Measurements from ENCODE around the gene TANGO2.

TANGO2 gene

DNA sequence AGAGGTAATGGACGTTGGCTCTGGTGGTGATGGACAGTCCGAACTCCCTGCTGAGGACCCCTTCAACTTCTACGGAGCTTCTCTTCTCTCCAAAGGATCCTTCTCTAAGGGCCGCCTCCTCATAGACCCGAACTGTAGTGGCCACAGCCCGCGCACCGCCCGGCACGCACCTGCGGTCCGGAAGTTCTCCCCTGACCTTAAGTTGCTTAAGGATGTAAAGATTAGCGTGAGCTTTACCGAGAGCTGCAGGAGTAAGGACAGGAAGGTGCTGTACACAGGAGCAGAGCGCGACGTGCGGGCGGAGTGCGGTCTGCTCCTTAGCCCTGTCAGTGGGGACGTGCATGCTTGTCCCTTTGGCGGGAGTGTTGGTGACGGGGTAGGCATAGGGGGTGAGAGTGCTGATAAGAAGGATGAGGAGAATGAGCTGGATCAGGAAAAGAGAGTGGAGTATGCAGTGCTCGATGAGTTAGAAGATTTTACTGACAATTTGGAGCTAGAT lies 65.2 kb downstream of the TANGO2 start:
- no peak for DNase-seq (ENCODE audit: low read depth in 3 of 3)

DNA sequence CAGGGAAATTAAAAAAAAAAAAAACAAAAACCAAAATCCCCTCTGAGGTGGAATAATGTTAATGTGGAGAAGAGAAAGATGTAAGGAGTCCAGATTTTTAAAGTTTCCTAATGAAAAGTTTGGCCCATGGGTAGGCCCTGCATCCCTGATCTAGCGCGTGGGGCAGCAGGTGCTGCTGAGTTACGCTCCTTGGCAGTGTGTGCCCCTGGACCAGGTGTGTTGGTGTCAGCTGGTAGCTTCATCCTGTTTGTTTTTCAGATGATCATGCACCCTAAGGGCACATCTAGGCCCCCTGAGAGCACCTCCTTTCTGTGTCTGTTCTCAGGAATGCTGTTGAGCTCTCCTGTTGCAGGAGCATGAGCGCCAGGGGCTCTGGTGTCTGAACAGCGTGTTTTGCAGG lies 65.9 kb downstream of the TANGO2 start:
- DNase-seq (ENCODE audit: low read depth in 3 of 3) = no peak

- DNase-seq (ENCODE audit: low read depth in 3 of 3) = no peak
These were observed 66.7 kb downstream of the TANGO2 start for GRCh38 chr22:20087319-20088262.

GRCh38 chr22:20088263-20088648 lies 67.3 kb downstream of the TANGO2 start:
- DNase-seq (ENCODE audit: low read depth in 3 of 3) = no peak

DNA sequence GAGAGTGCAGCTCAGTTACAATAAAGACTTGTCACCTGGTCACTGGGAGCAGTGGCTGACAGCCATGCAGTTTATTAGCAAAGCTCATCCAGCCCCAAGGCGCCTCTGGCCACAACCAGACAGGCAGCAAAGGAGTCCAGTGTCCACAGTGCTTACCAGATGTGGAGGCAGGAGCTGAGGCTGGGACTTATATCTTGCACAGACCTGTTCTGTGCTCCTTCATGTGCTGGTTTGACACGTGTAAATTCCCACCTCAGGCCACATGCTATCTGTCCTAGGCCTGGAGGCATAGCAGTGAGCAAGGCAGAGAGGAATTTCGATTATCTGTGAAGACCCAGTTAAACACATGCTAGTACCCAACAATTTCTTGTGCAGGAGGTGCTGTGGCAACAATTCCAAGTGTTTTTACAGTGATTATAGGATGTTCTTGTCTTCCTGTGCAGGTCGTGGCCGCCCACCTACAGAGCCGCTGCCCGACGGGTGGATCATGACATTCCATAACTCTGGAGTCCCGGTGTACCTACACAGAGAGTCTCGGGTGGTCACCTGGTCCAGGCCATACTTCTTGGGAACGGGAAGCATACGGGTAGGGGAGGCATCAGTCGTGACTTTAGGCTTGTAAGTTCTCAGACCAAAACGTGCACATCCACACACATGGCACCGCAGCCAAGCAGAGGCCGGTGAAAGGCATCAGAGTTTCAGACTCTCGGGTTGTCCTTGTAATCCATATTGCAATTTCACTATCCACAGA lies 68.5 kb downstream of the TANGO2 start:
- no peak for DNase-seq (ENCODE audit: low read depth in 3 of 3)

DNA sequence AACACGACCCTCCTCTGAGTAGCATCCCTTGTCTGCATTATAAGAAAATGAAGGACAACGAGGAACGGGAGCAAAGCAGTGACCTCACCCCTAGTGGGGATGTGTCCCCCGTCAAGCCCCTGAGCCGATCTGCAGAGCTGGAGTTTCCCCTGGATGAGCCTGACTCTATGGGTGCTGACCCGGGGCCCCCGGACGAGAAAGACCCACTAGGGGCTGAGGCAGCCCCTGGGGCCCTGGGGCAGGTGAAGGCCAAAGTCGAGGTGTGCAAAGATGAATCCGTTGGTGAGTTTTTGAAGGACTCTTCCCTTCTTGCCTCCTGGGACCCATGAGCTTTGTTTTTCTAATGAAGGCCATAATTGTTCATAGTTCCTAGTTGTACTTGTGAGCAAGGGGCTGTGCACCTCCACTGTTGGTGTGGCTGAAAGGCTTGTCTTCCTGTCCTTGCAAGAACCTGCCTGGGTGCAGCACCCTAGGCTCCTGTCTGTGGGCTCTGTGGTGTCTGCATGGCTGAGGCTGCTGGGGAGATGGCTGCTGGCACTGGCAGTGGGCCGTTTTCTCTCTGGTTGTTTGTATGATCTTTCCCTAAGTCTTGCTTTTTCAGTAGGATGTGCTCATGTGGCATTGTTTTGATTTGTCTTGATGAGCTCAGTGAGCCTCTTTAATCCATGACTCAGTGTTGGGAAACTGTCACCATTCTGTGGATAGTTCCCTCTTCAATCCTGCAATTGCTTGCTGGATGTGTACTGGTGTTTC lies 69.2 kb downstream of the TANGO2 start:
- no peak for DNase-seq (ENCODE audit: low read depth in 3 of 3)

DNA sequence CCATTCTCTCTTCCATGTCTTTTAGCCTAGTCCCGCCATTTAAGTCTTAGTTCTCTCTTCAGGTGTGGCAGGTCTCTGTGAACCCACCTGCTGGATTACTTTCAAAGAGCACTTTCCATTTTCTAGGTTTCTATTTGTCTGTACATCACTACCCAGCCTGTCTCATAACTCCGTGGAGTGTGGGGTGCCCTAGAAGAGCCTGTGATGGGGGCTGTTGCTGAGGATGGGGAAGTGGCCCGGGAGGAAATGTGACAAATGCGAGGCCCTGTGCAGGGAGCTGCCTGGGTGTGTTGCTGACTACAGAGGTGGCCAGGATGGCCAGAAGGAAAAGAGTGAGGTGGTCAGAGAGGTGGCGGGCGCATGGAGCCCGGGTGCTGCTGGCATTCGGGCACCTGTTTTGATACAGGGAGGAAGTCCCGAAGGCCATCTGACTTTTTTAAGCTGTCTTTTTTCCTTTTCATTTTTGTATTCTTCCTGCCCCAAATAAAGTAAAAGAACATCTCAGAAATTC lies 69.9 kb downstream of the TANGO2 start:
- DNase-seq (ENCODE audit: low read depth in 3 of 3) = no peak

GRCh38 chr22:20091690-20092476 lies 71.0 kb downstream of the TANGO2 start:
- DNase-seq (ENCODE audit: low read depth in 3 of 3) = no peak

DNA sequence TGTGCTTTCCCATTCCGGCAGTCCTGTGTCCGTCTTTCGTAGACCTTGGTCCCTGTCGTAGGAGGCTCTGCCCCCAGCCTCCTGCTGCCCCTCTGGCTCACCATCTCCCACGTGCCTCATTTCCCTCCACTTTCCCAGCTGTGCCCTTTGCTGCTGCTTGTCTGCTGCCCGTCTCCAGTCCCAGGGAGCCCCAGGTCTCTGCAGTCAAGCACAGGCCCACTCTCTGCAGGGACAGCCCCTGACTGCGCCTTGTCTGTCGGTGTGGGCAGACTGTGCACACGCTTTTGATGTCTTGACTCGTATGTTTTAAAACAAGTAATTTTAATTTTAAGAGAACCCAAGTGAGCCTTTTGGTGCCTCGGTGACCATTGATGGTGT lies 71.6 kb downstream of the TANGO2 start:
- no peak for DNase-seq (ENCODE audit: low read depth in 3 of 3)

DNA sequence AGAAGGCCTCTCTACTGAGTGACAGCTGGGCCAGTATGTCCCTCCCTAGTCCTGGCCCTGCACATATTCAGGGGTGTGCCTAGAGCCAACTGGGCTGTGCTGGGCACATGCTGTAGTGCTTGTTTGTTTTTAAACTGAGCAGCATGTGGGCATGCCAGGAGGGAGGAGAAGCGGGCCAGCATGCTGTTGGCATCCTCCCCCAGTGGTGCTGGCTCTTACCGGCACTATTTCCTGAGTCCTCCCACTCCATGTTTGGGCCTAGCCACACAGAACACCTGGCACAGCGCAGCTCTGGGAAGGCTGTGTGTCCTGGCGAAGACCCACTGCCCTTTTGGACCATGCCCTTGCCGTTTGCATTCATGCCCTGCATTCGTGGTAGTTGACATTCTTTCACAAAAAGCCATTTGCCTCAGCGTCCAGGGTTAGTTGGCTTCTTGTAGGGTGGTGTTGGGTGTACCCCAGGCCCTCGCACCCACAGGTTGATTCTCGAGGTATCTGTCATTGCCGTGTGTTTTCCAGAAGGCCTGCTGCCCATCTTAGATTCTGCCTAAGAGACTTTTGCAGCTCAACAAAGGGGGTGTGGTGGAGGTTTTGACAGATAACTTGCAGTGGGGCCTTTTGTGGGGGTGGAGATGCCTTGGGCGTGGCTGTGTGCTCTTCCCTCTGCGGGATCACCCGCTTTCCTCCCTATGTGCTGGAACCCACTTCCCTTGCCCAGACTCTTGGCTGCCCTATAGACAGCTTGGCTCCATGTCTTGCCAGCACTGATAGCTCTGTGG lies 72.7 kb downstream of the TANGO2 start:
- no peak for DNase-seq (ENCODE audit: low read depth in 3 of 3)

DNA sequence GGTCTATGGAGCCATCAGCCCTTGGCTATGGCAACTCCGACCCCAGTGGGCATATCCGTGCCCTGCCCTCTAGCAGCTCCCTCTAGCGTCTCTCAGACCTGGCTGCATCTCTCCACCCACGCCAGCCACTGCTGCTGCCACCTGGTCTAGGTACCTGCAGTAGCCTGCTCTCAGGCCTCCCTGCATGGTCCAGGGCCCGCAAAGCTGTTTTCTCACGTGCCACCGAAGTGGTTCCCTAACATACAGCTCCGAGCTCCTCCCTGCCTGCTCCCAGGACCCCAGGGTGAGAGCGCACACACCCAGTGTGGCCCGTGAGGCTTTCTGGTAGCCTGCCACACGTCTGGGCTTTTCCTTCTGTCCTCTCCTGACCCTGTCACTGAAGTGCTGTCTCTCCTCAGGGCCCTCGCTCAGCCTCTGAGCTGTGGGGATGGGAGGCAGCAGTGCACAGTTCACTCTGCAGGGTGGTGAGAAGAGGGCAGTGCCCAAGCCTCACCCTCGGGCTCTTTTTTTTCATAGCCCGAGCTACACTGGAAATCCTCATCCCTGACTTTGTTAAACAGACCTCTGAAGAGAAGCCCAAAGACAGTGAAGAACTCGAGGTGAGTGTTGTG lies 73.4 kb downstream of the TANGO2 start:
- no peak for DNase-seq (ENCODE audit: low read depth in 3 of 3)

GRCh38 chr22:20095521-20095920 lies 74.6 kb downstream of the TANGO2 start:
- DNase-seq (ENCODE audit: low read depth in 3 of 3) = peak in 1 of 3 experiments; percentile 52

DNA sequence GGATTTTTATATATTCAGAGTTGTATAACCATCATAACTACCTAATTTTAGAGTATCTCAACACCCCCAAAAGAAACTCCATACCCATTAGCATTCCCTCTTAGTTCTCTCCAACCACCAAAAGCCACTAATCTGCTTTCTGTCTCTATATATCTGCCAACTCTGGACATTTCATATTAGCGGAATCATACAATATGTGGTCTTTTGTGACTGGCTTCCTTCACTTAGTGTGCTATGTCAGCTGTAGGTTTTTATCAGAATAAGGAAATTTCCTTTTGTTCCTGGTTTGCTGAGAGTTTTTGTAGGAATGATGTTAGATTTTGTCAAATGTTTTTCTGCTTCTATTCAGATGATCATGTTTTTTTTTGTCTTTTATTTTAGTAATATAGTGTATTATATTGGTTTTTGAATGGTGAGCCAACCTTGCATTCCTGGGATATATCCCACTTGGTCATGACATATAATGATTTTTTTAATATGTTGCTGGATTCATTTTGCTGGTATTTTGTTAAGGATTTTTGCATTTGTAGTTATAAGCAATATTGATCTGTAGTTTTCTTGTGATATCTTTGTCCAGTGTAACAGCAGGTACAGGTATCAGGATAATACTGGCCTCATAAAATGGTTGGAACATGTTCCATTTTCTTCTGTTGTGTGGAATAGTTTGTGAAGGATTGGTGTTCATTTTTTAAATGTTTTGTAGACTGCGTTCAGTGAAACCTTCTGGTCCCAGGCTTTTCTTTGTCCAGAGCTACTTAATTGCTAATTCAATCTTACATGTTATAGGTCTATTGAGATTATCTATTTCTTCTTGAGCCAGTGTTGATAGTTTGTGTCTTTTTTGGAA lies 75.9 kb downstream of the TANGO2 start:
- DNase-seq (ENCODE audit: low read depth in 3 of 3) = no peak

DNA sequence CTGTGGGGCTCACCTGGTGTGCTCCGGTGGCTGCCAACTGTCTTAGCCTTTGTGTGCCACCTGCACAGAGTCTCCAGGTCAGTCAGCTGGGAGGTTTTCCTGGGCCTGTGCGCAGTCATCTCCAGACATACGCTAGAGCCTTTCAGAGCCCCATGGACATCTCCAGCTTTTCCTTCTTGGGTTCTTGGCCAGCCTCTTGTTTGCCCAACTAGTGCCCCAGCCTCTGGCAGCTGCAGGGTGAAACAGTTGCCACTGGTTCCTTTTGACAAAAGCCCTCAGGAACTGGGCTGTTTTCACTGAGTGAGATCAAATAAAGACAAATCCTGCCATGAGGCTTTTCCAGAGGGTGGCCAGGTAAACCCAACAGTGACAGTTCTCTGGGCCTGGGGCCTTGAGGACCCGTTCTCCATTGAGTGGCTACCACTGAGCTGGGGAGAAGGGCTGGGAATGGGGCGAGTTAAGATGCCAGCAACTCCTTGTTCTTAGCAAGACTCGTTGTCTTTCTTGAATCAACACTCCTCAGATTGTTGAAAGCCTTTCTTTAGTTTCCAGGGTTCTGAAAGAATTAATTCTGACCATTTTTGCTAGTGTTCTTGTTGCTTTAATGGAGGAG lies 78.3 kb downstream of the TANGO2 start:
- no peak for DNase-seq (ENCODE audit: low read depth in 3 of 3)

- DNase-seq (ENCODE audit: low read depth in 3 of 3) = no peak
These were observed 80.7 kb downstream of the TANGO2 start for GRCh38 chr22:20101638-20102037.

DNA sequence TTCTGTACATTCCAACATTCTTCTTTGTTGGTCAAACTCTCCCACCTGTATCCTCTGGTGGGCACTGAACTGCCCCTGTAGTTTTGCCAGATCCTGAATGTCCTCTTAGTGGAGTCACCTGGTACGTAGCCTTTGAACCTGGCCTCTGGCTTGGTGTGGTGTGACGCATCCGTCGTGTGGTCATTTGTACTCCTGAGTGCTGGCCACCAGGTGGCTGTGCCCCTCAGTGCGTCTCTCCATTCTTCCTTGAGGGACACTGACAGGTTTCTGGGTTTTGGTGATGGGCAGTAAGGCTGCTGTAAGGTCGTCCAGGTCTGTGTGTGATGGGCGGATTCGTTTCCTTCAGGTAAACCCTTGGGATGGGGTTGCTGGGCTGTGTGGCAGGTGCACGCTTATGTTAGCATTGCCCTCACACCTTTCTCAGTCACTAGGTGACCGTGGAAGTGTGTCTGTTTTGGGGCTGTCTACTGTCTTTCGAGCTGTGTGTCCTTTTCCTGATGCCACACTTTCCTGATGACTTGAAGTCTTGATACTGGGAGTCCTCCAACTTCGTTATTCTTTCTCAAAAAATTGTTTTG lies 81.4 kb downstream of the TANGO2 start:
- no peak for DNase-seq (ENCODE audit: low read depth in 3 of 3)

DNA sequence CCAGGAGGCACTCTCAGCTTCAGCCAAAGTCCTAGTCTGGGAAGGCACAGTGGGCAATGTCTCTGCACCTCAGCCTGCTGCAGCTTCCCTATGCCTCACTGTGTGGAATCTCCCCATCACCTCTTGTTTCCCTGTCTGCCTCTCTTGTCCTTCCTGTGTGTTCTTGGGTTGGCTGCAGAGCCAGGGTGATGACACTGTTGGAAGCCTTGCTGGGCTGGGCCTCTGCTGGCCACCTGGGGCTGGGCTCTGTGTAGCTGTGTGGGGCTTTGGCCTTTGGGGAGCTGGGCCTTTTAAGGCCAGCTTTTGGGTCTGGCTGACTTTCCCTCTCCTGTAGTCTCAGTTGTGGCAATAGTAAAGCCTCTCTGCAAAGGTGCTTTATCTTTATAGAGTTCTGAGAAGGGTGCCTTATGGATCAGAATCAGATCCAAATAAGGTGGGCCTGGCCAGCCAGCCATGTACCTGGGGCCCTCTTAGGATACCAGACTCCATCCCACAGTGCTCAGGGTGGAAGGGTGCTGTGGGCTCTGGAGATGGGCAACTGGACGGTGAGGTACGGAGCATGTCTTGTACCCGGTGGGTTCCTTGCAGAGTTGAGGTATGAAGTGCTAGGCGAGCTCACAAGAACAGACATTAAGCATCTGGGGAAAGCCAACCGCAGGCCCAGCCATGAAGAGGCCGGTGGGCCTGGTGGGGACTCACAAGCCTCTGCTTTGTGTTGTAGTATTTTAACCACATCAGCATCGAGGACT lies 84.7 kb downstream of the TANGO2 start:
- no peak for DNase-seq (ENCODE audit: low read depth in 3 of 3)

All from stimulated activated CD4-positive, alpha-beta T cell treated with anti-CD3 and anti-CD28 coated beads, TNF-alpha, amount 100 ng/mL, for 24 hours (primary cell).